ENCODE results near the gene LAX1.
"Not testable (repeated sequence)": the region's sequence is repeated elsewhere in the genome, so short reads cannot be mapped to it uniquely, and the experiment has no call there.

The LAX1 gene

DNA sequence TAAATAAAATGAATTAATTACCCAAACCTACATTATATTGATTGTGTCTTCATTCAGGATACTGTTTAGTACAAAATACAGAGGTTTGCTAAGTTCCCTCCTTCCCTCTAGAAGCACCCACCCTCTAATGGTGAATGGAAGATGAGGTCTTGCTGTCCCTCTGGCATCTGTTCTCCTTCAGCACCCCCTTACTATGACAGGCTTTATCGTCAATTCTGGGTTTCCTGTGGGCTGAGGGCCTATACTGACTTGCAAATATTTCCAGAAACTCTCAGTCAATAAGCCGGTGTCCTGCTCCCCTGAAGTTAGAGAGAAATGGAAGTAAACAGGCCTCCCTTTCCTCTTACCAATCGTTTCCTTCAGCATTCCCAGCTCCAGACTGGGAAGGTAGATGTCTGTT lies 13.2 kb downstream of the LAX1 start:
- in situ Hi-C loops (cut with MboI; ENCODE audit: low pct_unique_long_range_greater_than_20kb, low sequenced_read_pairs, unreplicated experiment) = no loop called here
- TF ChIP-seq, protein P1, sequence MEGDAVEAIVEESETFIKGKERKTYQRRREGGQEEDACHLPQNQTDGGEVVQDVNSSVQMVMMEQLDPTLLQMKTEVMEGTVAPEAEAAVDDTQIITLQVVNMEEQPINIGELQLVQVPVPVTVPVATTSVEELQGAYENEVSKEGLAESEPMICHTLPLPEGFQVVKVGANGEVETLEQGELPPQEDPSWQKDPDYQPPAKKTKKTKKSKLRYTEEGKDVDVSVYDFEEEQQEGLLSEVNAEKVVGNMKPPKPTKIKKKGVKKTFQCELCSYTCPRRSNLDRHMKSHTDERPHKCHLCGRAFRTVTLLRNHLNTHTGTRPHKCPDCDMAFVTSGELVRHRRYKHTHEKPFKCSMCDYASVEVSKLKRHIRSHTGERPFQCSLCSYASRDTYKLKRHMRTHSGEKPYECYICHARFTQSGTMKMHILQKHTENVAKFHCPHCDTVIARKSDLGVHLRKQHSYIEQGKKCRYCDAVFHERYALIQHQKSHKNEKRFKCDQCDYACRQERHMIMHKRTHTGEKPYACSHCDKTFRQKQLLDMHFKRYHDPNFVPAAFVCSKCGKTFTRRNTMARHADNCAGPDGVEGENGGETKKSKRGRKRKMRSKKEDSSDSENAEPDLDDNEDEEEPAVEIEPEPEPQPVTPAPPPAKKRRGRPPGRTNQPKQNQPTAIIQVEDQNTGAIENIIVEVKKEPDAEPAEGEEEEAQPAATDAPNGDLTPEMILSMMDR (IDR thresholded peaks at IDR 0.05; ENCODE audit: extremely low read depth, insufficient read depth, missing control alignments) = no peak
- DNase-seq (ENCODE audit: low spot score) = no peak

GRCh38 chr1:203778789-203779188 lies 13.8 kb downstream of the LAX1 start:
- TF ChIP-seq, protein P1 (IDR thresholded peaks at IDR 0.05; ENCODE audit: extremely low read depth, insufficient read depth, missing control alignments) = no peak
- in situ Hi-C loops (cut with MboI; ENCODE audit: low pct_unique_long_range_greater_than_20kb, low sequenced_read_pairs, unreplicated experiment) = no loop called here
- no peak for DNase-seq (ENCODE audit: low spot score)

DNA sequence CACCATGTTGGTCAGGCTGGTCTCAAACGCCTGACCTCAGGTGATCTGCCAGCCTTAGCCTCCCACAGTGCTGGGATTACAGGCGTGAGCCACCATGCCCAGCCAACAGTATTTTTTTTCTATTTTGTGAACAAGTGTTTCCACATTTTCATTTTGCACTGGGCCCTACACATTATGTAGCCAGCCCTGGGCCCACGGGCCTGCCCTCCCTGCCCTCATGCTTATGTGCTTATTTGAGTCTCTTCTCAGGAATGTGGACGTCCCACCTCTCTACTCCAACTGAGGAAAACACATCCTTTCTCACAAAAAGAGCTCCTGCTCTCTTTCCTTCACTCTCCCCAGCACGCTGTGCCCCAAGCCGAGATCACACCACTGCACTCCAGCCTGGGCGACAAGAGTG lies 17.0 kb downstream of the LAX1 start:
- TF ChIP-seq, protein P1 (IDR thresholded peaks at IDR 0.05; ENCODE audit: extremely low read depth, insufficient read depth, missing control alignments) = no peak
- no peak for DNase-seq (ENCODE audit: low spot score)
- in situ Hi-C loops (cut with MboI; ENCODE audit: low pct_unique_long_range_greater_than_20kb, low sequenced_read_pairs, unreplicated experiment) = no loop called here

GRCh38 chr1:203789966-203790365 lies 25.0 kb downstream of the LAX1 start:
- in situ Hi-C loops (cut with MboI; ENCODE audit: low pct_unique_long_range_greater_than_20kb, low sequenced_read_pairs, unreplicated experiment) = no loop called here
- TF ChIP-seq, protein P1 (IDR thresholded peaks at IDR 0.05; ENCODE audit: extremely low read depth, insufficient read depth, missing control alignments) = no peak
- no peak for DNase-seq (ENCODE audit: low spot score)

DNA sequence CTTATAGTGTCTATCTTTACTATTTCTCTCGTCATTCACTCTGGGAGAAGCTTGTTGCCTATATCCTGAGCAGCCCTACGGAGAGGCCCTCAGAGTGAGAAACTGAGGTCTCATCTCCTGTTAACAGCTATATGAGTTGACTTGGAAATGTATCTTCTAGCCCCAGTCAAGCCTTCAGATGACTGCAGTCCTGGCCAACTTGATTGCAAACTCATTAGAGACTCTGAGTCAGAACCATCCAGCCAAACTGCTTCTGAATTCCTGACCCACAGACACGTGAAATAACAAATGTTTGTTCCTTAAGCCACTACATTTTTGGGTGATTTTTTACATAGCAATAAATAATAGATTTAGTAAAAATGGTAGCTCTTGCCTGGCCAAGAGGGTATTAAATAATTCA lies 26.5 kb downstream of the LAX1 start:
- no peak for DNase-seq (ENCODE audit: low spot score)
- in situ Hi-C loops (cut with MboI; ENCODE audit: low pct_unique_long_range_greater_than_20kb, low sequenced_read_pairs, unreplicated experiment) = no loop called here
- TF ChIP-seq, protein P1 (IDR thresholded peaks at IDR 0.05; ENCODE audit: extremely low read depth, insufficient read depth, missing control alignments) = no peak

GRCh38 chr1:203792486-203792885 lies 27.5 kb downstream of the LAX1 start:
- TF ChIP-seq, protein P1 (IDR thresholded peaks at IDR 0.05; ENCODE audit: extremely low read depth, insufficient read depth, missing control alignments) = no peak
- in situ Hi-C loops (cut with MboI; ENCODE audit: low pct_unique_long_range_greater_than_20kb, low sequenced_read_pairs, unreplicated experiment) = no loop called here
- no peak for DNase-seq (ENCODE audit: low spot score)

DNA sequence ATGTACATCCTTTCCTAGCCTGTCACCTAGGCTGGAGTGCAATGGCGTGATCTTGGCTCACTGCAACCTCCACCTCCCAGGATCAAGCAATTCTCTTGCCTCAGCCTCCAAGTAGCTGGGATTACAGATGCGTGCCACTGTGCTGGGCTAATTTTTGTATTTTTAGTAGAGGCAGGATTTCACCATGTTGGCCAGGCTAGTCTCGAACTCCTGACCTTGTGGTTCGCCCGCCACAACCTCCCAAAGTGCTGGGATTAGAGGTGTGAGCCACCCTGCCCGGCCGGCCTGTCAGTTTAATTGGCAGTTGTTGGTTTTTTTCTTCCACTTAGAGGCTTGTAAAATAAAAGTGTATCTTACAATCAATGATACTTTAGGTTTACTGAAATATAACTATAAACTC lies 28.6 kb downstream of the LAX1 start:
- DNase-seq (ENCODE audit: low spot score); in situ Hi-C loops (cut with MboI; ENCODE audit: low pct_unique_long_range_greater_than_20kb, low sequenced_read_pairs, unreplicated experiment): not testable (repeated sequence)

Measured in GM13977 (cell line).